CD4-positive, alpha-beta memory T cell (primary cell): ENCODE results near the gene AVPR2. TPM values are rescaled to one million over a fixed set of nuclear protein-coding genes. Genes with fewer than 3 reads are reported as not detected.

ENCODE experiments used
- CTCF ChIA-PET: fragments of 350-600 bp; sonication (Branson Sonifier 250); formaldehyde crosslinking; loops from one replicate; lab custom pipeline; 2021; ENCODE audit warnings: inconsistent platforms; ENCODE audit not compliant: partially characterized antibody; lab: Charles Lee
- POLR2A ChIA-PET: fragments of 350-600 bp; sonication (Branson Sonifier 250); formaldehyde crosslinking; loops from one replicate; lab custom pipeline; 2021; ENCODE audit not compliant: partially characterized antibody; lab: Charles Lee
- DNase-seq, 5 donors: peaks; one replicate each; pipeline versions ENCODE4 v3.0.0 to v3.0.0-alpha.2; 2020 to 2022; ENCODE audit warnings: mixed read lengths in 1 of 5
- H3K27ac ChIP-seq: one replicate; pipeline ENCODE4 v1.7.0; 2013; ENCODE audit warnings: low read depth, low read length
- H3K27me3 ChIP-seq: 2 replicates; pipeline ENCODE4 v1.7.0; 2013; ENCODE audit warnings: mild to moderate bottlenecking, low read length, moderate library complexity; ENCODE audit not compliant: insufficient read depth
- H3K36me3 ChIP-seq: 2 replicates; pipeline ENCODE4 v1.7.0; 2013; ENCODE audit warnings: mild to moderate bottlenecking, low read length, moderate library complexity; ENCODE audit not compliant: insufficient read depth
- H3K4me1 ChIP-seq: 2 replicates; pipeline ENCODE4 v1.7.0; 2013; ENCODE audit warnings: mild to moderate bottlenecking, low read length, moderate library complexity; ENCODE audit not compliant: insufficient read depth
- H3K4me3 ChIP-seq, 2 donors: one replicate each; pipeline ENCODE4 v1.7.0; 2013; ENCODE audit warnings: low read length in 2 of 2, mild to moderate bottlenecking in 1 of 2
- H3K9me3 ChIP-seq, 2 donors: one replicate each; pipeline ENCODE4 v1.7.0; 2013; ENCODE audit warnings: low read length in 2 of 2, control low read depth in 1 of 2; ENCODE audit not compliant: control insufficient read depth in 1 of 2
- H3K27ac Mint-ChIP-seq, 7 donors: one replicate each; pipeline ENCODE4 v1.8.0; 2020 to 2021; ENCODE audit warnings: mixed read lengths in 7 of 7, mild to moderate bottlenecking in 6 of 7, inconsistent platforms in 3 of 7, moderate library complexity in 3 of 7
- H3K27me3 Mint-ChIP-seq, 2 donors: one replicate each; pipeline ENCODE4 v1.8.0; 2020 to 2021; ENCODE audit warnings: mixed read lengths in 2 of 2
- H3K36me3 Mint-ChIP-seq, 2 donors: one replicate each; pipeline ENCODE4 v1.8.0; 2020 to 2021; ENCODE audit warnings: mixed read lengths in 2 of 2, inconsistent platforms in 1 of 2, mild to moderate bottlenecking in 1 of 2
- H3K4me1 Mint-ChIP-seq, 4 donors: one replicate each; pipeline ENCODE4 v1.8.0; 2020 to 2021; ENCODE audit warnings: mixed read lengths in 4 of 4, mild to moderate bottlenecking in 1 of 4
- H3K4me3 Mint-ChIP-seq, 8 donors: one replicate each; pipeline ENCODE4 v1.8.0; 2020 to 2021; ENCODE audit warnings: mixed read lengths in 8 of 8, mild to moderate bottlenecking in 7 of 8, moderate library complexity in 6 of 8, inconsistent platforms in 3 of 8
- H3K9me3 Mint-ChIP-seq, 8 donors: one replicate each; pipeline ENCODE4 v1.8.0; 2020 to 2021; ENCODE audit warnings: mixed read lengths in 8 of 8, mild to moderate bottlenecking in 5 of 8, inconsistent platforms in 3 of 8, moderate library complexity in 1 of 8
- intact Hi-C: fragments of 100-400 bp; cut with micrococcal nuclease; formaldehyde crosslinking; loops from one replicate; pipeline ENCODE4 v1.15.1; 2023
- polyA plus RNA-seq, 2 donors: library from polyadenylated mRNA; unstranded; fragments of 300-500 nt; fragmentation: Illumina TruSeq; gene quantifications; one replicate each; pipeline ENCODE4 v1.2.3, GENCODE V29; 2021
- total RNA-seq, 2 experiments: library from RNA; stranded (reverse); gene quantifications; one replicate each; pipeline ENCODE4 v1.2.3, GENCODE V29; 2021

The AVPR2 gene
- total and polyA plus RNA-seq, 4 experiments from 2014 or later, result 0.15 TPM; not detected in 3

GRCh38 chrX:153953892-153954557 lies 49.6 kb downstream of the AVPR2 start:
- Histone ChIP-seq H3K4me1 (peaks cover 4% of the 10 kb centered on the region), H3K27ac (peak overlapping the region; percentile 31)

DNA sequence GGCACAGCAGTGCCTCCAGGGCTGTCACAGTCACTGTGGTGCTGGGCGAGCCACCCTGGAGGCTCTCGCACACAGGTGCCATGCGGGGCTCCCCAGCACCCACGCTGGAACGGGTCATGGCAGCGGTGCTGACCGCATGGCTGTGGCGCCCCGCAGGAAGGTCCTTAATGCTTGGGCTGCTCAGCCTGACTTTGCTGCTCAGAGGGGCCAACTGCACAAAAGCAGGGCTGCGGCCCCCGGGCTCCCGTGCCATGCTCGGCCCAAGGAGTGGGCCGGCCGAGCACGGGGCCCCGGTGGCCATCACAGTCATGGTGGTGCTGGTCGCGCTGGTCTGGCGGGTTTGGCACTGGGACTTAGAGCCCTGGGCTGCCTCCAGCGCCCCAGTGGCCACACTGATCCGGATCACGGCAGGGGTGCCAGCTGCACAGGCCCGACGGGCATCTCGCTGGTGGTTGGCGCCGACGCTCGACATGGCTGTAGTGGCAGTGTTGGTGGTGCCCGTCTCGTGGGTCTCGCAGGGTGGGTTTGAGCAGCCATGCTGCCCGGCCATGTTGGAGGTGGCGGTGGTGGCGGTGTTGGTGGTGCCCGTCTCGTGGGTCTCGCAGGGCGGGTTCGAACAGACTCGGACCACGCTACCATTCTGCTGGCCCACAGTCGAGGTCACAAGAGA lies 50.2 kb downstream of the AVPR2 start:
- no peak overlapping the region for H3K4me3 ChIP-seq
- no peak overlapping the region for H3K4me3 Mint-ChIP-seq
- H3K4me1 Mint-ChIP-seq, result peaks cover 0 to 7% (median 2%) of the 10 kb centered on the region in 4 donors

More at GRCh38 chrX:153953892-153954557, 49.6 kb downstream of the AVPR2 start:
- H3K4me1 Mint-ChIP-seq, result peaks cover 0 to 7% (median 2%) of the 10 kb centered on the region in 4 donors
- CTCF ChIA-PET, result interaction anchor here (1.2 to 4.7 kb wide), 3 partner anchors 14 to 191 kb away, joined by 3 to 19 read pairs (median 12); partner anchors contain the start of gene PLXNB3
- Histone ChIP-seq H3K36me3 (peaks cover 55% of the 10 kb centered on the region), H3K4me3 (no peak overlapping the region), H3K27me3 (no peaks in the 10 kb centered on the region), H3K9me3 (no peaks in the 10 kb centered on the region)
- intact Hi-C loops, result loop anchor here (1.0 to 5.0 kb wide), 2 partner anchors 190 to 267 kb away; partner anchors contain the start of genes PLXNB3 and SLC6A8
- peaks cover 0 to 8% (median 0%) of the 10 kb centered on the region in 8 donors for H3K9me3 Mint-ChIP-seq
- peak in 1 of 5 donors; percentile 31 for DNase-seq
- no peaks in the 10 kb centered on the region for H3K27me3 Mint-ChIP-seq
- no peak overlapping the region for H3K4me3 Mint-ChIP-seq
- POLR2A ChIA-PET, result interaction anchor here (21.2 kb wide), 1 partner anchor 27 kb away, joined by 447 read pairs; the partner anchor contains the start of genes ARHGAP4 and NAA10
- peak overlapping the region in 2 of 7 donors; percentile 65 to 81 for H3K27ac Mint-ChIP-seq
- H3K36me3 Mint-ChIP-seq, result peaks cover 43 to 47% of the 10 kb centered on the region in 2 donors

GRCh38 chrX:153955228-153955732 lies 50.8 kb downstream of the AVPR2 start:
- Mint-ChIP-seq H3K4me3 (no peak overlapping the region), H3K27ac (peak overlapping the region in 3 of 7 donors; percentile 47 to 77 (median 64)), H3K27me3 (no peaks in the 10 kb centered on the region), H3K4me1 (peaks cover 0 to 7% (median 2%) of the 10 kb centered on the region in 4 donors), H3K9me3 (peaks cover 0 to 6% (median 0%) of the 10 kb centered on the region in 8 donors), H3K36me3 (peaks cover 49 to 51% of the 10 kb centered on the region in 2 donors)
- Histone ChIP-seq H3K27me3 (no peaks in the 10 kb centered on the region), H3K4me3 (no peak overlapping the region), H3K27ac (no peak overlapping the region), H3K36me3 (peaks cover 58% of the 10 kb centered on the region), H3K9me3 (no peaks in the 10 kb centered on the region), H3K4me1 (peaks cover 4% of the 10 kb centered on the region)
- POLR2A ChIA-PET, result no interaction called here
- intact Hi-C loops, result no loop called here
- no peak for DNase-seq
- CTCF ChIA-PET, result no interaction called here

More for the DNA sequence above, 50.2 kb downstream of the AVPR2 start:
- H3K36me3 Mint-ChIP-seq, result peaks cover 45 to 46% of the 10 kb centered on the region in 2 donors
- DNase-seq, result peak in 1 of 5 donors; percentile 18
- H3K4me1 ChIP-seq, result peaks cover 4% of the 10 kb centered on the region
- peak overlapping the region in 3 of 7 donors; percentile 65 to 81 (median 77) for H3K27ac Mint-ChIP-seq
- peaks cover 0 to 6% (median 0%) of the 10 kb centered on the region in 8 donors for H3K9me3 Mint-ChIP-seq
- ChIA-PET CTCF (no interaction called here), POLR2A (no interaction called here)
- H3K9me3 ChIP-seq, result no peaks in the 10 kb centered on the region
- intact Hi-C loops, result loop anchor here (5.0 kb wide), 1 partner anchor 267 kb away; the partner anchor contains the start of gene SLC6A8
- H3K27me3 Mint-ChIP-seq, result no peaks in the 10 kb centered on the region
- no peaks in the 10 kb centered on the region for H3K27me3 ChIP-seq
- H3K36me3 ChIP-seq, result peaks cover 60% of the 10 kb centered on the region
- no peak overlapping the region for H3K27ac ChIP-seq

- Histone ChIP-seq H3K4me1 (peaks cover 4% of the 10 kb centered on the region), H3K27ac (no peak overlapping the region), H3K4me3 (no peak overlapping the region), H3K27me3 (no peaks in the 10 kb centered on the region), H3K9me3 (no peaks in the 10 kb centered on the region), H3K36me3 (peaks cover 52% of the 10 kb centered on the region)
- POLR2A ChIA-PET, result no interaction called here
- peaks cover 0 to 6% (median 0%) of the 10 kb centered on the region in 8 donors for H3K9me3 Mint-ChIP-seq
- H3K4me3 Mint-ChIP-seq, result no peak overlapping the region
- peaks cover 50% of the 10 kb centered on the region in 2 donors for H3K36me3 Mint-ChIP-seq
- no peaks in the 10 kb centered on the region for H3K27me3 Mint-ChIP-seq
- DNase-seq, result peak in 1 of 5 donors; percentile 16
- intact Hi-C loops, result no loop called here
- H3K4me1 Mint-ChIP-seq, result peaks cover 0 to 7% (median 2%) of the 10 kb centered on the region in 4 donors
- peak overlapping the region in 2 of 7 donors; percentile 29 to 64 for H3K27ac Mint-ChIP-seq
- CTCF ChIA-PET, result no interaction called here
Observed at GRCh38 chrX:153956044-153956907, 51.8 kb downstream of the AVPR2 start.

Other genes starting within 250 kb of the AVPR2 start
- gene PNCK, start 230.9 kb upstream of the AVPR2 start, total RNA-seq, result not detected
- gene PNCK, start 230.9 kb upstream of the AVPR2 start, polyA plus RNA-seq, result not detected
- 1 to 10 TPM in 1 of 2 experiments, under 1 TPM in 1; 0.84 to 1.4 TPM for gene SLC6A8, start 216.7 kb upstream of the AVPR2 start, total RNA-seq
- gene SLC6A8, start 216.7 kb upstream of the AVPR2 start, polyA plus RNA-seq, result under 1 TPM; 0.11 to 0.21 TPM
- 100 to 1,000 TPM; 126 to 128 TPM for gene BCAP31, start 180.3 kb upstream of the AVPR2 start, total RNA-seq
- gene BCAP31, start 180.3 kb upstream of the AVPR2 start, polyA plus RNA-seq, result 100 to 1,000 TPM; 306 to 510 TPM
- gene ABCD1, start 179.8 kb upstream of the AVPR2 start, total RNA-seq, result 1 to 10 TPM; 6.7 to 6.8 TPM
- 1 to 10 TPM; 1.7 to 3.0 TPM for gene ABCD1, start 179.8 kb upstream of the AVPR2 start, polyA plus RNA-seq
- not detected for gene PLXNB3, start 140.4 kb upstream of the AVPR2 start, total RNA-seq
- gene PLXNB3, start 140.4 kb upstream of the AVPR2 start, polyA plus RNA-seq, result not detected
- gene SRPK3, start 123.6 kb upstream of the AVPR2 start, total RNA-seq, result not detected
- not detected for gene SRPK3, start 123.6 kb upstream of the AVPR2 start, polyA plus RNA-seq
- 10 to 100 TPM; 39.9 to 45.5 TPM for gene IDH3G, start 110.3 kb upstream of the AVPR2 start, total RNA-seq
- gene IDH3G, start 110.3 kb upstream of the AVPR2 start, polyA plus RNA-seq, result 100 to 1,000 TPM in 1 of 2 donors, 10 to 100 TPM in 1; 69.6 to 106 TPM
- 100 to 1,000 TPM; 216 to 224 TPM for gene SSR4, start 110.0 kb upstream of the AVPR2 start, total RNA-seq
- gene SSR4, start 110.0 kb upstream of the AVPR2 start, polyA plus RNA-seq, result 100 to 1,000 TPM; 476 to 618 TPM
- 1 to 10 TPM; 4.4 to 5.0 TPM for gene PDZD4, start 74.1 kb upstream of the AVPR2 start, total RNA-seq
- 1 to 10 TPM in 1 of 2 donors, under 1 TPM in 1; 0.47 to 2.7 TPM for gene PDZD4, start 74.1 kb upstream of the AVPR2 start, polyA plus RNA-seq
- gene L1CAM, start 18.5 kb upstream of the AVPR2 start, total RNA-seq, result 1 to 10 TPM; 1.0 to 1.8 TPM
- gene L1CAM, start 18.5 kb upstream of the AVPR2 start, polyA plus RNA-seq, result under 1 TPM; 0.26 to 0.57 TPM
- 100 to 1,000 TPM; 327 to 330 TPM for gene ARHGAP4, start 21.6 kb downstream of the AVPR2 start, total RNA-seq
- 100 to 1,000 TPM in 1 of 2 donors, 10 to 100 TPM in 1; 65.4 to 117 TPM for gene ARHGAP4, start 21.6 kb downstream of the AVPR2 start, polyA plus RNA-seq
- gene NAA10, start 30.4 kb downstream of the AVPR2 start, total RNA-seq, result 10 to 100 TPM; 88.9 to 94.9 TPM
- 10 to 100 TPM; 57.6 to 96.3 TPM for gene NAA10, start 30.4 kb downstream of the AVPR2 start, polyA plus RNA-seq
- 10 to 100 TPM; 17.2 to 21.3 TPM for gene RENBP, start 40.0 kb downstream of the AVPR2 start, total RNA-seq
- gene RENBP, start 40.0 kb downstream of the AVPR2 start, polyA plus RNA-seq, result under 1 TPM in 1 of 2 donors, not detected in 1; 0.65 TPM
- gene HCFC1, start 67.1 kb downstream of the AVPR2 start, total RNA-seq, result 10 to 100 TPM; 52.6 to 53.4 TPM
- gene HCFC1, start 67.1 kb downstream of the AVPR2 start, polyA plus RNA-seq, result 10 to 100 TPM in 1 of 2 donors, 1 to 10 TPM in 1; 1.6 to 14.9 TPM
- 10 to 100 TPM; 12.8 to 14.9 TPM for gene TMEM187, start 68.1 kb downstream of the AVPR2 start, total RNA-seq
- gene TMEM187, start 68.1 kb downstream of the AVPR2 start, polyA plus RNA-seq, result 10 to 100 TPM; 10.4 to 23.8 TPM
- gene IRAK1, start 115.2 kb downstream of the AVPR2 start, total RNA-seq, result 10 to 100 TPM; 66.9 to 74.5 TPM
- gene IRAK1, start 115.2 kb downstream of the AVPR2 start, polyA plus RNA-seq, result 10 to 100 TPM; 38.1 to 64.5 TPM
- 100 to 1,000 TPM; 103 to 108 TPM for gene MECP2, start 193.0 kb downstream of the AVPR2 start, total RNA-seq
- gene MECP2, start 193.0 kb downstream of the AVPR2 start, polyA plus RNA-seq, result 10 to 100 TPM in 1 of 2 donors, 1 to 10 TPM in 1; 9.5 to 26.5 TPM
- not detected for gene OPN1LW, start 239.6 kb downstream of the AVPR2 start, total RNA-seq
- gene OPN1LW, start 239.6 kb downstream of the AVPR2 start, polyA plus RNA-seq, result not detected